Fibroblast of pulmonary artery (primary cell): Measurements from ENCODE around the gene RARA.
"Not testable (repeated sequence)": the region's sequence is repeated elsewhere in the genome, so short reads cannot be mapped to it uniquely, and the experiment has no call there.

ENCODE experiments used
- DNase-seq: peaks from one replicate; pipeline ENCODE4 v3.0.0-alpha.2; 2010; ENCODE audit warnings: low read depth
- H3K4me3 ChIP-seq: replicated peaks from 2 replicates; pipeline ENCODE4 v1.5.1; 2011; ENCODE audit warnings: low read depth, mild to moderate bottlenecking, control low read depth, low read length, moderate library complexity
- TF ChIP-seq, protein P1 (sequence below): IDR thresholded peaks from 2 replicates; pipeline ENCODE4 v1.5.1; 2011; ENCODE audit warnings: mild to moderate bottlenecking, control low read depth, low read length, inconsistent platforms; ENCODE audit errors: missing control alignments

The RARA gene

DNA sequence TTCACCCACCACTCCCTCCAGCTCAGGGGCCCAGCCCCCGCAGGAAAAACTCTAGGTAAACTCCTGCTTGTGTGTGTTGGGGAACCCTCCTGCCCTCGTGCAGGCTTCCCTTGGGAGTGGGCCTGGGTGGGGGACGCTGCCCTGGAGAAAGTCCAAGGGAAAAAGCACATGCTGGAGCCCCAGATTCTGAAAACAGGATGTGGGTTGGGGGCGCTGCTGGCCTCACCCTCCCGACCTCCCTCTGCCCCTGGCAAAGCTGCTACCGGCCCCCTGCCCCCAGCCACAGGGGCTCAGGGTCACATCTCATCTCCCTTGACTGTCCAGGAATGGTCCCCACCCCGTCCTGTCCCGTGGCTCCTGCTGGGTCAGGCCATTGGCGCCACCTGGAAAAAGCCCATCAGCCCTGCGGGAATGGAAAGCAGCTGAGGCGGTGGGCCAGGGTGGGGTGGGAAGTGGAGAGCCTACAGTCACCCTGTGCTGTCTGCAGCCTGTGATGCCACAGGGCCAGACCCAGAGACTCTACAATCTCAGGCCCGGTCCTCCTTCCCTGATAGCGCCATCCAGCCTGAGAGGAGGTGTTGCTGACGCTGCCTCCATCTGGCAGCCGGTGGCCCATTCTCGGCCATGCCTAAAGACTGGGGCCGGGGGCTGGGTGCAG is 58.0 kb downstream of the RARA start:
- DNase-seq: no peak
- TF ChIP-seq, protein P1, sequence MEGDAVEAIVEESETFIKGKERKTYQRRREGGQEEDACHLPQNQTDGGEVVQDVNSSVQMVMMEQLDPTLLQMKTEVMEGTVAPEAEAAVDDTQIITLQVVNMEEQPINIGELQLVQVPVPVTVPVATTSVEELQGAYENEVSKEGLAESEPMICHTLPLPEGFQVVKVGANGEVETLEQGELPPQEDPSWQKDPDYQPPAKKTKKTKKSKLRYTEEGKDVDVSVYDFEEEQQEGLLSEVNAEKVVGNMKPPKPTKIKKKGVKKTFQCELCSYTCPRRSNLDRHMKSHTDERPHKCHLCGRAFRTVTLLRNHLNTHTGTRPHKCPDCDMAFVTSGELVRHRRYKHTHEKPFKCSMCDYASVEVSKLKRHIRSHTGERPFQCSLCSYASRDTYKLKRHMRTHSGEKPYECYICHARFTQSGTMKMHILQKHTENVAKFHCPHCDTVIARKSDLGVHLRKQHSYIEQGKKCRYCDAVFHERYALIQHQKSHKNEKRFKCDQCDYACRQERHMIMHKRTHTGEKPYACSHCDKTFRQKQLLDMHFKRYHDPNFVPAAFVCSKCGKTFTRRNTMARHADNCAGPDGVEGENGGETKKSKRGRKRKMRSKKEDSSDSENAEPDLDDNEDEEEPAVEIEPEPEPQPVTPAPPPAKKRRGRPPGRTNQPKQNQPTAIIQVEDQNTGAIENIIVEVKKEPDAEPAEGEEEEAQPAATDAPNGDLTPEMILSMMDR: no peak

DNA sequence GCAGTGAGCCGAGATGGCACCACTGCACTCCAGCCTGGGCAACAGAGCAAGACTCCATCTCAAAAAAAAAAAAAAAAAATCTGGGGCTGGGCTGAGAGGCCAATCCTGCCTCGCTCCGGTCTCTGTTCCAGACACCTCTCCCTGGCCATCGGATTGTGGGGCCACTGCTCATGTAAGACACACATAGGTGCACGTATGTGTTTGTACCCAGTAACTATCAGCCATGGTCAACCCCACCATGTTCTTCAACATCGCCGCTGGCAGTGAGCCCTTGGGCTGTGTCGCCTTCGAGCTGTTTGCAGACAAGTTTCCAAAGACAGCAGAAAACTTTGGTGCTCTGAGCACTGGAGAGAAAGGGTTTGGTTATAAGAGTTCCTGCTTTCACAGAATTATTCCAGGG is 58.7 kb downstream of the RARA start:
- not testable (repeated sequence) for DNase-seq, H3K4me3 ChIP-seq

More for the DNA sequence above, 58.0 kb downstream of the RARA start:
- no peak overlapping the region for H3K4me3 ChIP-seq

DNA sequence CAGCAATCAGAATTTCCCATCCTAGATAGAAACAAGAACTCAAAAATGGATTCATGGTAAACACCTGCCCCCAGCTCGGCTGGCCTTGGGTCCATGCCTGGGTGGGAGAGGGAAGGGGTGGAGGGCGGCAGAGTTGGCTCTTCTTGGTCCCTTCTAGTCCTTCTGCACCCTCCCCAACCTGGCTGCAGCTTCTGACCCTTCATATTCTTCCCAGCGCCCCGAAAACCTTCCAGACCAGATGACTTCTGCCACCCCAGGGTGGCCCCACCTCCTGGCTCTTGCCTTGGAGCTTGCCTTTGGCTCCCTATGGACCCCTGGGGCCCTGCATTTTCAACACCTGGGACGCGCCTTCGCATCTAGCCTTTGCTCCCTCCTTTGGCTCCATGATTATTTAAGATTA is 60.9 kb downstream of the RARA start:
- no peak for DNase-seq
- TF ChIP-seq, protein P1: no peak
- no peak overlapping the region for H3K4me3 ChIP-seq

DNA sequence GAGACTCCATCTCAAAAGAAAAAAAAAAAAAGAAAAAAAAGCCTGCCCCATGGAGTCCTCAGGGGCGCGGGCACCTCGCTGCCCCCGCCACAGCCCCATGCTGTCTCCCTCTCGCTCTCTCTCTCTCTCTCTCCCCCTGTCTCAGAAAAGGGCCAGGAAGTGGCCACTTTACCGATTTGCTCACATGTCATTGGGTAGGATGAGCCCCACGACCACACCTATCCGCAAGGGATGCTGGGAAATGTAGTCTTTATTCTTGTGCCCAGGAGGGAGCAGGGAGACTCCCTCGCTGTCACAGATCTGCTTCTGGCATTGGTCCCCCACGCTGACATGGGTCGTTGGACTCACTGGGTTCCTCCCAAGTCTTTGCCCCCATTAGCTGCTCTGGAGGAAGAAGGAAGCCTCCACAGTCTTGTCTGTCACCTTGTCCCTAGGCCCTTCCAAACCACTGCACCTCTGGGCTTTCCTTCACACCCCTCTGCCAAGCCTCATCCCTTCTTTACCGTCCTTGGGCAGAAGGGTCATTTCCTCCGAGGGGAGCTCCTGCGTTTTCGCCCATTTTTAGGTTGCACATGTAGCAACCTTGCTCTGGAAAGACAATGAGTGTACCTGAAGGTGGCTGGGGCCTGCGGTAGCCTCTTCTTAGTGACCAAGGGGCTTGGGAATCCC is 62.4 kb downstream of the RARA start:
- H3K4me3 ChIP-seq: no peak overlapping the region
- TF ChIP-seq, protein P1: no peak
- DNase-seq: no peak

DNA sequence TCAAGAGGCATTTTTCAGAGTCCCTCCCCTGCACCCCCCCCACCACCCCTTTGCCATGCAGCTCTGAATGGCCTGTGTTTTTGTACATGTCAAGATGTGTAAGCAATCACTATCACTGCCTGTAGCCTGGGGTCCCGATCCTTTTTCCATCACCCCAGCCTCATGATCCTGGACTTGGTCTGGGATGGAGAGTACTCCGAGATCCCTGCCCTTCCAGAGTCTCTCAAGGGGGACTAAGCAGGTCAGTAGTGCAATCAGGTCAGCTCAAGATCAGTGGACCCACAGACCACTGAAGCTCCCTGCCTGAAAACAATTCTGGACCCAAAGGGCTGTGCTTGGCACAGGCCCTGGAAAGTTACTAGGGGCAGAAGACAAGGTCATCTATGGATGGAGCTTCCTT is 63.1 kb downstream of the RARA start:
- no peak overlapping the region for H3K4me3 ChIP-seq
- TF ChIP-seq, protein P1: no peak
- DNase-seq: no peak

DNA sequence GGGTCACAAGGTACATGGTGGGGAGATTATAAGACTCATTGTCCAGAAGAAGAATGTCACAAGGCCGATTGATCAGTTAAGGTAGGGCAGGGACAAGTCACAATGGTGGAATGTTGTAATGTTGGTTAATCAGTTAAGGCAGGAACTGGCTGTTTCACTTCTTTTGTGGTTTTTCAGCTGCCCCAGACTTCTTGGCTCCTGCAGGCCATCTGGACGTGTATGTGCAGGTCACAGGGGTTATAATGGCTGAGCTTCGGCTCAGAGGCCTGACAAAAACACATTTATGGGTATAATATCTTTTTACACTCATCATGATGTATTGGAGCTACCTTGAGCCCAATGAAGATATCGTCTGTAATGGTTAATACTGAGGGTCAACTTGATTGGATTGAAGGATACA is 63.7 kb downstream of the RARA start:
- not testable (repeated sequence) for DNase-seq, H3K4me3 ChIP-seq

DNA sequence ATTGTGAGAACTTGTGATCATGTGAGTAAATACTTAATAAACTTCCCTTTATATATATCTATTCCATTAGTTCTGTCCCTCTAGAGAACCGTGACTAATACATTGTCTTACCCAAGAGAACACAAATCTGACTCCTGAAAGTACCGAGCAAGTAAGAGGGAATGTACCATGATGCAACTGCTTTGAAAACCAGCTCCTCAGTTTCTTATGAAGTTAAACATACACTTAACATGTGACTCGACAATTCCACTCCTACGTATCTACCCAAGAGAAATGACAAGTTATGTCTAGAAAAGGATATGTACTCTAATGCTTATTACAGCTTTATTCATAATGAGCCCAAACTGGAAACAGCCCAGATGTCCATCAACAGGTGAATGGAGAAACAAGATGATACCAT is 64.3 kb downstream of the RARA start:
- no peak overlapping the region for H3K4me3 ChIP-seq
- DNase-seq: peak; percentile 89
- TF ChIP-seq, protein P1: no peak

DNA sequence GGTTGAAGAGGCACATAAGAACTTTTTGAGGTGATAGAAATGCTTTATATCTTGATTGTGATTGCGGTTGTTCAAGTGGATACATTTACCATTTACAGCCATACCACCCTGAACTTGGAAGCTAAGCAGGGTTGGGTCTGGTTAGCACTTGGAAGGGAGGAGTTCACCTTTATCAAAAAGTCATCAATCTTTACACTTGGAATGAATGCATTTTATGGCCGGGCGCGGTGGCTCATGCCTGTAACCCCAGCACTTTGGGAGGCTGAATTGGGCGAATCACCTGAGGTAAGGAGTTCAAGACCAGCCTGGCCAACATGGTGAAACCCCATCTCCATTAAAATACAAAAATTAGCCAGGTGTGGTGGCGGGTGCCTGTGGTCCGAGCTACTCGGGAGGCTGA is 65.0 kb downstream of the RARA start:
- DNase-seq: no peak
- no peak overlapping the region for H3K4me3 ChIP-seq
- TF ChIP-seq, protein P1: no peak
